Mesendoderm (in vitro differentiated cells): ENCODE results near the gene SLC2A2.
A peak's percentile ranks its signal among the peaks of the same experiment; 100 is the strongest.

ENCODE experiments used
- DNase-seq: peaks from one replicate; pipeline ENCODE4 v3.0.0; 2013
- H2AK5ac ChIP-seq: 2 replicates; pipeline ENCODE4 v1.6.1; 2013; ENCODE audit warnings: low read length, inconsistent platforms
- H2BK120ac ChIP-seq: 2 replicates; pipeline ENCODE4 v1.6.1; 2013; ENCODE audit warnings: low read depth, mild to moderate bottlenecking, low read length, moderate library complexity, mixed read lengths
- H2BK15ac ChIP-seq: replicated peaks from 2 replicates; pipeline ENCODE4 v1.6.1; 2013; ENCODE audit warnings: low read depth, mild to moderate bottlenecking, moderate library complexity
- H2BK5ac ChIP-seq: 2 replicates; pipeline ENCODE4 v1.6.1; 2013; ENCODE audit warnings: low read length, inconsistent platforms
- H3K18ac ChIP-seq: 2 replicates; pipeline ENCODE4 v1.6.1; 2013; ENCODE audit warnings: mild to moderate bottlenecking, low read length, mixed read lengths
- H3K23ac ChIP-seq: one replicate; pipeline ENCODE4 v1.6.1; 2013; ENCODE audit warnings: low read length
- H3K27ac ChIP-seq: 2 replicates; pipeline ENCODE4 v1.5.1; 2013; ENCODE audit warnings: low read depth, mild to moderate bottlenecking, inconsistent platforms, low read length, moderate library complexity
- H3K27me3 ChIP-seq: 2 replicates; pipeline ENCODE4 v1.6.1; 2013; ENCODE audit warnings: low read length, control low read depth, mild to moderate bottlenecking, inconsistent platforms; ENCODE audit not compliant: insufficient read depth, poor library complexity
- H3K36me3 ChIP-seq: 2 replicates; pipeline ENCODE4 v1.6.1; 2013; ENCODE audit warnings: low read length, inconsistent platforms; ENCODE audit not compliant: control insufficient read depth, insufficient read depth
- H3K4ac ChIP-seq: one replicate; pipeline ENCODE4 v1.6.1; 2013; ENCODE audit warnings: low read depth, mild to moderate bottlenecking, low read length, moderate library complexity
- H3K4me1 ChIP-seq: 2 replicates; pipeline ENCODE4 v1.6.1; 2013; ENCODE audit warnings: low read depth, low read length, inconsistent platforms; ENCODE audit not compliant: control insufficient read depth
- H3K4me2 ChIP-seq: 2 replicates; pipeline ENCODE4 v1.6.1; 2013; ENCODE audit warnings: low read length
- H3K4me3 ChIP-seq: 2 replicates; pipeline ENCODE4 v1.5.1; 2013; ENCODE audit warnings: mild to moderate bottlenecking, low read length
- H3K56ac ChIP-seq: one replicate; pipeline ENCODE4 v1.6.1; 2013; ENCODE audit warnings: low read length
- H3K79me1 ChIP-seq: 2 replicates; pipeline ENCODE4 v1.6.1; 2013; ENCODE audit warnings: low read length, inconsistent platforms
- H3K79me2 ChIP-seq: 2 replicates; pipeline ENCODE4 v1.6.1; 2013; ENCODE audit warnings: mild to moderate bottlenecking, low read length; ENCODE audit not compliant: control insufficient read depth, insufficient read depth
- H3K9ac ChIP-seq: 2 replicates; pipeline ENCODE4 v1.6.1; 2013; ENCODE audit warnings: low read length, inconsistent platforms
- H4K5ac ChIP-seq: one replicate; pipeline ENCODE4 v1.6.1; 2013; ENCODE audit warnings: low read length
- H4K8ac ChIP-seq: one replicate; pipeline ENCODE4 v1.6.1; 2013; ENCODE audit warnings: low read depth, mild to moderate bottlenecking, control low read depth, low read length, moderate library complexity
- WGBS: extraction: QIAGEN DNeasy Blood & Tissue Kit; methylation state at CpG from one replicate; pipeline ENCODE4 v1.1.7; 2013; ENCODE audit warnings: low lambda C conversion rate, missing lambda C conversion rate; ENCODE audit not compliant: insufficient coverage; ENCODE audit errors: extremely low coverage; 5-methylcytosine and 5-hydroxymethylcytosine counted together

SLC2A2 gene

DNA sequence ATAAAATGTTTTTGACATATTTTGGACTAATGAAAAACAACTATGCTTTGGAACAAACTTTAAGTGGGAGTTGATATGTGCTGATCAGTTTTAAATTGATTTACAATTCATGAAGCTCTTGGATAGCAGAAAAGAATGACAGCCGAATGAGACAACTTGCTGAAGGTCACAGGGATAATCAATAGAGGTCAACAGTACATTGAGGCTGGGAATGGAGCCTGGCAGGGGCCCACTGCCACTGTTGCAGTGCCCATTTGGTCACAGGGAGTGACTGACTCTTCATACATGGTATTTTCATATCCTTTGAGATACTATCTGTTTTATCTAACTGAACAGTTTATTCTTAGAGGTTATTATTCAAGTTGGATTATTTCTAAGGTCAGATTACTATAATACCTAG is 59.4 kb downstream of the SLC2A2 start:
- H3K56ac ChIP-seq, result no peak overlapping the region
- no peak overlapping the region for H4K5ac ChIP-seq
- H2BK15ac ChIP-seq, result no peak overlapping the region
- H3K4me2 ChIP-seq, result no peak overlapping the region
- H3K79me1 ChIP-seq, result no peaks in the 10 kb centered on the region
- H3K27me3 ChIP-seq, result no peaks in the 10 kb centered on the region
- H3K27ac ChIP-seq, result no peak overlapping the region
- H2AK5ac ChIP-seq, result no peak overlapping the region
- no peaks in the 10 kb centered on the region for H3K4me1 ChIP-seq
- no CpG with 5 or more reads among the region's 1 CpG for WGBS
- H3K36me3 ChIP-seq, result no peaks in the 10 kb centered on the region
- H3K18ac ChIP-seq, result no peak overlapping the region
- H3K23ac ChIP-seq, result no peak overlapping the region
- no peak overlapping the region for H2BK120ac ChIP-seq
- H3K4ac ChIP-seq, result no peak overlapping the region
- DNase-seq, result no peak
- H3K9ac ChIP-seq, result no peak overlapping the region
- no peaks in the 10 kb centered on the region for H3K79me2 ChIP-seq
- H2BK5ac ChIP-seq, result no peak overlapping the region
- no peak overlapping the region for H4K8ac ChIP-seq
- H3K4me3 ChIP-seq, result no peak overlapping the region

DNA sequence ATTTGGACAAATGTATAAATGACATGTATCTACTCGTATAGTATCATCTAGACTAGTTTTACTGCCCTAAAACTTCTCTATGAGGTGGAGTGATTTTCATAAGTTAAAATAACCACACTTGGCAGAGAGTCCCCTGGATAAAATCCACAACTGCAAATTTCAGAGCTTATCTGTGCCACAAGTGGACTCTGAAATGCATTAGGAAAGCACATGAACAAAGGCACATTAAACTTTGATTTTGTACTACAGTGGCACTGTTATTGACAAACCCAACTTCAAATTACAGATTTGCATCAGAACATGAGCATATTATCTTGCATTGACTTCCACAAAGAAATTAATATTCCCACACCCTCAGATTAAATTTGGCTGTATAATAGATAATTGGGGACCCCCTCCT is 60.0 kb downstream of the SLC2A2 start:
- Histone ChIP-seq H3K79me2 (no peaks in the 10 kb centered on the region), H3K9ac (no peak overlapping the region), H3K4me3 (no peak overlapping the region), H3K4me2 (no peak overlapping the region), H2AK5ac (no peak overlapping the region), H3K18ac (no peak overlapping the region), H3K36me3 (no peaks in the 10 kb centered on the region), H3K4ac (no peak overlapping the region), H2BK5ac (no peak overlapping the region), H3K27ac (no peak overlapping the region), H3K56ac (no peak overlapping the region), H4K8ac (no peak overlapping the region), H3K27me3 (no peaks in the 10 kb centered on the region), H2BK15ac (no peak overlapping the region), H3K23ac (no peak overlapping the region), H3K79me1 (no peaks in the 10 kb centered on the region), H3K4me1 (no peaks in the 10 kb centered on the region), H4K5ac (no peak overlapping the region), H2BK120ac (no peak overlapping the region)
- no peak for DNase-seq
- no CpG with 5 or more reads among the region's 1 CpG for WGBS

DNA sequence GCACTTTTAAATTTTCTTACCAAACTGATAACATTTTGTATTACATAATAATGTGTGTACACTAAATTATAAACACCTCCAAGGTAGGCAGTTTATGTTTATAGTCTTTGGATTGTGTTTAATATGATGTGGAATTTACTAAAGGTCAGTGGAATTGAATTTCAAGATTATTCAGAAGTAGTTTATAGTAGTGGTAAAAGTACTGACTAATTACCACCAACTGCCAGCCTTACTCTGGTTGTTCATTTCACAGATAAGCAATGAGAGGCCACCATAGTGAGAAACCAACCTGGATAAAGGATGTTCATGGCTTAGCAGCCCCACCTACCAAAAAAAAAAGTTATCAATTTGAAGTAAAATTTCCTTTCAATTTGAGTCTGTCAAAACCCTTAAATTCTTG is 64.1 kb downstream of the SLC2A2 start:
- Histone ChIP-seq H3K23ac (no peak overlapping the region), H2AK5ac (no peak overlapping the region), H3K9ac (no peak overlapping the region), H3K27ac (no peak overlapping the region), H3K4me1 (no peaks in the 10 kb centered on the region), H3K4me3 (no peak overlapping the region), H3K79me1 (no peaks in the 10 kb centered on the region), H2BK120ac (no peak overlapping the region), H3K27me3 (no peaks in the 10 kb centered on the region), H3K36me3 (no peaks in the 10 kb centered on the region), H3K18ac (no peak overlapping the region), H4K8ac (no peak overlapping the region), H3K79me2 (no peaks in the 10 kb centered on the region), H2BK5ac (no peak overlapping the region), H4K5ac (no peak overlapping the region), H2BK15ac (no peak overlapping the region), H3K56ac (no peak overlapping the region), H3K4me2 (no peak overlapping the region), H3K4ac (no peak overlapping the region)
- DNase-seq, result no peak

DNA sequence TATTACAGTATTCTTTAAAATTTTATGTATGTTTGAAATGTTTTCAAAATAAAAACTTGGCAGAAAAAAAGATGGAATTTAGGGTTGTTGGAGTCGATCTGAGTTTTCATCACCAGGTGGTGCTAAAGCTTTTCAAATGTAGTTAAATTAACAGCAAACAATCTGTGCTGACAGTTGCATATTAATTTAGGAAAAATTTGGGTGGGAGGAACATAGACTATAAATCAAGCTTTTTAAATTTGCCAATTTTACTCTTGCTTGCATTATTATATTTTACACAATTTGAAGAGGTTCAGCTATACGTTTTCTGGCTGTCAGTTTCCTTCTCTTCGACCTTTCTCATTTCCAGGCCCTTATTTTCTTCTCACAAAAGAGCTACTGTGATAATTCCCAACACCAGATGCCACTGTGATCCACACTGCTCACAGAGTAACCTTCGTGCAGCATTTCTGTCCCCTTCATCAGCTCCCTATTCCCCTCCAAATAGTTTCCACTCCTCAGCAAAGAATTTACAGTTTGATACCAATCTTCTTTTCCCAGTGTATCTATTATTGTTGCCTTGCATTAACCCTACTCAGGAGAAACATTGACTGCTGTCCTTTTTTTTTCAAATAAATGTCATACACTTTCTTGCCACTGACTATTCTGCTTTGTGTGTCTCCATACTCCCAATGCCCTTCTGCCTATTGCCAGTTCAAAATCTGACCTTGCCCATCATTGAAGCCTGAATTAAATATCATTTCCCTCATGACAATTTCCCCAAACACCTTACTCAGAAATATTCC is 64.7 kb downstream of the SLC2A2 start:
- no CpG with 5 or more reads among the region's 4 CpGs for WGBS
- peak; percentile 59 for DNase-seq
- no peak overlapping the region for H3K4me3 ChIP-seq
- no peak overlapping the region for H3K27ac ChIP-seq
- H3K4me1 ChIP-seq, result no peaks in the 10 kb centered on the region
- no peak overlapping the region for H2BK15ac ChIP-seq
- H3K23ac ChIP-seq, result no peak overlapping the region
- no peak overlapping the region for H4K8ac ChIP-seq
- no peaks in the 10 kb centered on the region for H3K27me3 ChIP-seq
- no peaks in the 10 kb centered on the region for H3K79me2 ChIP-seq
- H3K36me3 ChIP-seq, result no peaks in the 10 kb centered on the region
- no peak overlapping the region for H2BK120ac ChIP-seq
- H3K4me2 ChIP-seq, result no peak overlapping the region
- no peak overlapping the region for H2AK5ac ChIP-seq
- H3K79me1 ChIP-seq, result no peaks in the 10 kb centered on the region
- no peak overlapping the region for H3K4ac ChIP-seq
- H4K5ac ChIP-seq, result no peak overlapping the region
- no peak overlapping the region for H3K56ac ChIP-seq
- H3K18ac ChIP-seq, result no peak overlapping the region
- H2BK5ac ChIP-seq, result no peak overlapping the region
- no peak overlapping the region for H3K9ac ChIP-seq

DNA sequence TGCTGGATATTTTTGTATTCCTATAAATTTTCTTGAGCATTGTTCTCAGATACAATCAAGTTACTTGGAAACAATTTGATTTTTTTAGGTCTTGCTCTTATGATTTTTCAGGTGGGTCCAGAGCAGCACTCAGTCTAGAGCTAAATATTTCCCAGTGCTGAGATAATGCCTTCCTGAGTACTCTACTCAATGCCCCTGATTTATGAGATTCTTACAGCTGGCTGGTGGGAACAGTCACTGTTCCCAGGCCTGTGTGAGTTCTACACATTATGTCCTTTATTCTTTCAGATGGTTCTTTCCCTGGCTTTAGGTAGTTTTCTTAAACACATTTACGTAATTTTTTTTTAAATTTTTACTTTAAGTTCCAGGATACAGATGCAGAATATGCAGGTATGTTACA is 67.1 kb downstream of the SLC2A2 start:
- Histone ChIP-seq H3K23ac (no peak overlapping the region), H3K4me3 (no peak overlapping the region), H3K79me1 (no peaks in the 10 kb centered on the region), H3K9ac (no peak overlapping the region), H2BK5ac (no peak overlapping the region), H3K18ac (no peak overlapping the region), H3K4me1 (no peaks in the 10 kb centered on the region), H3K36me3 (no peaks in the 10 kb centered on the region), H3K56ac (no peak overlapping the region), H3K4me2 (no peak overlapping the region), H4K8ac (no peak overlapping the region), H3K79me2 (no peaks in the 10 kb centered on the region), H2AK5ac (no peak overlapping the region), H3K4ac (no peak overlapping the region), H4K5ac (no peak overlapping the region), H3K27ac (no peak overlapping the region), H3K27me3 (no peaks in the 10 kb centered on the region), H2BK120ac (no peak overlapping the region), H2BK15ac (no peak overlapping the region)
- WGBS, result no CpG with 5 or more reads among the region's 1 CpG
- no peak for DNase-seq

DNA sequence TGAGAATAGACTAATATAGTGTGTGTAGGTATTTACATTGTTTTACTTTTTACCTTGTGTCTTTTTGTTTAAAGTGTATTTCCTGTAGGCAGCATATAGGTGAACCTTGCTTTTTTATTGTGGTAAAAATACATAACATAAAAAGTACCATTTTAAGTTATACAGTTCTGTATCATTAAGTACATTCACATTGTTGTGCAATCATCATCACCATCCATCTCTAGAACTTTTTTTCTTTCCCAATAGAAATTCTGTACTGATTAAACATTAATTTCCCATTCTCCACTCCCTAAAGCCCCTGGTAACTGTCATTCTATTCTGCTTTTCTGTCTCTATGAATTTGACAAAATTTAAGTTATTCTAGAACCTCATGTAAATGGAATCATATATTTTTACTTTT is 69.9 kb downstream of the SLC2A2 start:
- H2BK120ac ChIP-seq, result no peak overlapping the region
- H3K36me3 ChIP-seq, result no peaks in the 10 kb centered on the region
- no peak overlapping the region for H3K9ac ChIP-seq
- no peak overlapping the region for H2BK5ac ChIP-seq
- no peak overlapping the region for H3K4ac ChIP-seq
- H2BK15ac ChIP-seq, result no peak overlapping the region
- no peak overlapping the region for H3K4me3 ChIP-seq
- H3K27ac ChIP-seq, result no peak overlapping the region
- no peaks in the 10 kb centered on the region for H3K27me3 ChIP-seq
- no peak overlapping the region for H3K56ac ChIP-seq
- no peak overlapping the region for H4K5ac ChIP-seq
- DNase-seq, result no peak
- no peaks in the 10 kb centered on the region for H3K79me2 ChIP-seq
- H3K4me1 ChIP-seq, result no peaks in the 10 kb centered on the region
- H3K23ac ChIP-seq, result no peak overlapping the region
- no peak overlapping the region for H2AK5ac ChIP-seq
- H3K18ac ChIP-seq, result no peak overlapping the region
- H3K79me1 ChIP-seq, result no peaks in the 10 kb centered on the region
- no peak overlapping the region for H3K4me2 ChIP-seq
- H4K8ac ChIP-seq, result no peak overlapping the region
